Spleen (tissue), 7 donors: ENCODE measurements around the gene P4HA3.

Source experiments
- POLR2A ChIP-seq, 3 donors: fragments of 450-650 bp; IDR thresholded peaks; one replicate each; pipeline ENCODE4 v1.5.1; 2017; ENCODE audit warnings: antibody characterized with exemption in 3 of 3, mild to moderate bottlenecking in 1 of 3
- TF ChIP-seq, protein P1 (sequence below), 11 experiments: fragments of 200-600 bp in 7 of 11; fragments of 450-650 bp in 4 of 11; sonication (generic) in 4 of 11; IDR thresholded peaks in 8 of 11; conservative IDR thresholded peaks in 3 of 11; 1 replicate in 7 of 11; 2 replicates in 4 of 11; pipeline versions ENCODE4 v1.4.0 to v1.8.0; 2016 to 2021; ENCODE audit warnings: antibody characterized with exemption in 11 of 11, inconsistent platforms in 4 of 11, mild to moderate bottlenecking in 1 of 11
- donor health status: DM: no; HTN: no; CAD: no; lungs with moderate emphysema.
- donor health status: DM: no; HTN: no; CAD: no.
- donor health status: DM: no; HTN: no; CAD: no.

DNA sequence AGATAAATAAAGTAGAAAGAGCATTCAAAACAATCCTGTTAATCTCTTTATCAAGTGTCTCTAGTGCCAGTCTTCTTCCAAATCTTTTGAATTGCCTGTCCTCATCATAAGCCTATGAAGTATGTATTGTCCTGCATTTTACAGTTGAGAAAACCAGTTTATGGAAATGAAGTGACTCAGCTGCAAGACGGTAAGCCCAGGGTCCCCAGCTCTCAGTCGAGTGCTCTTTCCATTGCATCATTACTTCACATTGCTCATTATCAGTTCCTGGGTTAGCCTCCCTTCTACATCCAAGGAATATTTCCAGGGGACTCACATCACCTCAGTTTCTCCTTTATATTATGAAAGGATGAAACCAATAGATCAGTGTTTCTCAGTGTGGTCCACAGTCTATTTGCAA is 9.1 kb upstream of the P4HA3 start:
- TF ChIP-seq, protein P1, sequence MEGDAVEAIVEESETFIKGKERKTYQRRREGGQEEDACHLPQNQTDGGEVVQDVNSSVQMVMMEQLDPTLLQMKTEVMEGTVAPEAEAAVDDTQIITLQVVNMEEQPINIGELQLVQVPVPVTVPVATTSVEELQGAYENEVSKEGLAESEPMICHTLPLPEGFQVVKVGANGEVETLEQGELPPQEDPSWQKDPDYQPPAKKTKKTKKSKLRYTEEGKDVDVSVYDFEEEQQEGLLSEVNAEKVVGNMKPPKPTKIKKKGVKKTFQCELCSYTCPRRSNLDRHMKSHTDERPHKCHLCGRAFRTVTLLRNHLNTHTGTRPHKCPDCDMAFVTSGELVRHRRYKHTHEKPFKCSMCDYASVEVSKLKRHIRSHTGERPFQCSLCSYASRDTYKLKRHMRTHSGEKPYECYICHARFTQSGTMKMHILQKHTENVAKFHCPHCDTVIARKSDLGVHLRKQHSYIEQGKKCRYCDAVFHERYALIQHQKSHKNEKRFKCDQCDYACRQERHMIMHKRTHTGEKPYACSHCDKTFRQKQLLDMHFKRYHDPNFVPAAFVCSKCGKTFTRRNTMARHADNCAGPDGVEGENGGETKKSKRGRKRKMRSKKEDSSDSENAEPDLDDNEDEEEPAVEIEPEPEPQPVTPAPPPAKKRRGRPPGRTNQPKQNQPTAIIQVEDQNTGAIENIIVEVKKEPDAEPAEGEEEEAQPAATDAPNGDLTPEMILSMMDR (IDR thresholded peaks at IDR 0.05 in 8 of 11, conservative IDR thresholded peaks at IDR 0.05 in 3 of 11) = no peak
- TF ChIP-seq POLR2A (IDR thresholded peaks at IDR 0.05) = no peak
